Testis (tissue), 3 donors: ENCODE measurements around the gene NFIA. TPM values are rescaled to one million over a fixed set of nuclear protein-coding genes. Genes with fewer than 3 reads are reported as not detected.

ENCODE experiments used
- DNase-seq: peaks from one replicate; pipeline ENCODE4 v3.0.0-alpha.2; 2019
- H3K27ac ChIP-seq, 2 donors: fragments of 200-600 bp; sonication (generic); one replicate each; pipeline ENCODE4 v1.5.1; 2019
- H3K27me3 ChIP-seq: fragments of 200-600 bp; sonication (generic); one replicate; pipeline ENCODE4 v1.5.1; 2019
- H3K36me3 ChIP-seq: fragments of 200-600 bp; sonication (generic); one replicate; pipeline ENCODE4 v1.5.1; 2017; ENCODE audit warnings: low read depth; ENCODE audit errors: missing control alignments
- H3K4me1 ChIP-seq: fragments of 200-600 bp; sonication (generic); one replicate; pipeline ENCODE4 v1.5.1; 2019
- H3K4me3 ChIP-seq, 2 donors: fragments of 200-600 bp; sonication (generic); one replicate each; pipeline ENCODE4 v1.5.1; 2017 to 2019
- H3K9me3 ChIP-seq: fragments of 200-600 bp; sonication (generic); one replicate; pipeline ENCODE4 v1.5.1; 2017
- POLR2A ChIP-seq: fragments of 450-650 bp; IDR thresholded peaks from one replicate; pipeline ENCODE4 v1.6.1; 2017; ENCODE audit warnings: antibody characterized with exemption, mild to moderate bottlenecking, moderate library complexity
- whole genome bisulfite sequencing, 2 donors: methylation state at CpG; one replicate each; pipeline ENCODE4 v1.1.5; 2018; 5-methylcytosine and 5-hydroxymethylcytosine counted together
- intact Hi-C: fragments of 100-400 bp; cut with DNase I; formaldehyde crosslinking; loops from one replicate; pipeline ENCODE4 v1.15.1; 2023; ENCODE audit warnings: low total_unique reads
- polyA plus RNA-seq: library from polyadenylated mRNA; stranded (reverse); fragments of 350-450 nt; fragmentation: Illumina TruSeq; extraction: RNeasy Lipid Tissue Mini Kit (QIAGEN cat#74804); gene quantifications from one replicate; pipeline ENCODE4 v1.2.3, GENCODE V29; 2014; ENCODE audit warnings: low read depth, low replicate concordance; ENCODE audit not compliant: insufficient read depth
- total RNA-seq, 2 donors: library from RNA; depleted of rRNA; stranded (reverse); fragments of >200 nt; gene quantifications; one replicate each; pipeline ENCODE4 v1.2.3, GENCODE V29; 2016
- TF ChIP-seq, protein P1 (sequence below), 3 experiments: fragments of 450-650 bp in 2 of 3; fragments of 200-600 bp in 1 of 3; sonication (generic) in 1 of 3; IDR thresholded peaks; one replicate each; pipeline ENCODE4 v1.5.1; 2016 to 2019; ENCODE audit warnings: antibody characterized with exemption in 3 of 3, mild to moderate bottlenecking in 2 of 3, moderate library complexity in 1 of 3

The NFIA gene
- total and polyA plus RNA-seq, 3 donors from 2014 or later: 11.6 to 78.9 (median 53.5) TPM

DNA sequence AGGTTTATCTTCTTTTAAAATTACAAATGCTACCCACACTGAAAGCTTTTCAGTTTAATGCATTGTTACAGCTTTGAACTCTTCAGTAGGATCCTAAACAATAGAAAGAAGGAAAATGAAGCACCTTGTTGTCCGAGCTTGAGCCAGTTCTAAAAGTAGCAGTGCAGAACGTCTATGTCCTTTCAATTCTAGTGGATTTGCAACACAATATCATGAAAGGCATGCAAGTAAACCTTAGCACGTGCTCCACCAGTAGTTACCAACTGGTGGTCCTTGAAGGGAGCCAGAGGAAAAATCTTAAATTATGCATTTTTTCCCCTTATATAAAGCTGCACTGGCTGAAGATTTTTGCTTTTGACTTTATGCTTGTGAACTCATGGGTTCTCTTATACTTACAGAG lies 208.2 kb downstream of the NFIA start:
- Histone ChIP-seq H3K4me3 (no peak overlapping the region), H3K4me1 (peaks cover 13% of the 10 kb centered on the region), H3K27ac (no peak overlapping the region), H3K9me3 (no peaks in the 10 kb centered on the region), H3K27me3 (no peaks in the 10 kb centered on the region), H3K36me3 (no peaks in the 10 kb centered on the region)
- intact Hi-C loops: no loop called here
- 35 to 45% methylated on average over 3 of the region's 3 CpGs for WGBS, 2 donors
- DNase-seq: no peak
- no peak for TF ChIP-seq POLR2A
- TF ChIP-seq, protein P1, sequence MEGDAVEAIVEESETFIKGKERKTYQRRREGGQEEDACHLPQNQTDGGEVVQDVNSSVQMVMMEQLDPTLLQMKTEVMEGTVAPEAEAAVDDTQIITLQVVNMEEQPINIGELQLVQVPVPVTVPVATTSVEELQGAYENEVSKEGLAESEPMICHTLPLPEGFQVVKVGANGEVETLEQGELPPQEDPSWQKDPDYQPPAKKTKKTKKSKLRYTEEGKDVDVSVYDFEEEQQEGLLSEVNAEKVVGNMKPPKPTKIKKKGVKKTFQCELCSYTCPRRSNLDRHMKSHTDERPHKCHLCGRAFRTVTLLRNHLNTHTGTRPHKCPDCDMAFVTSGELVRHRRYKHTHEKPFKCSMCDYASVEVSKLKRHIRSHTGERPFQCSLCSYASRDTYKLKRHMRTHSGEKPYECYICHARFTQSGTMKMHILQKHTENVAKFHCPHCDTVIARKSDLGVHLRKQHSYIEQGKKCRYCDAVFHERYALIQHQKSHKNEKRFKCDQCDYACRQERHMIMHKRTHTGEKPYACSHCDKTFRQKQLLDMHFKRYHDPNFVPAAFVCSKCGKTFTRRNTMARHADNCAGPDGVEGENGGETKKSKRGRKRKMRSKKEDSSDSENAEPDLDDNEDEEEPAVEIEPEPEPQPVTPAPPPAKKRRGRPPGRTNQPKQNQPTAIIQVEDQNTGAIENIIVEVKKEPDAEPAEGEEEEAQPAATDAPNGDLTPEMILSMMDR (IDR thresholded peaks at IDR 0.05): no peak

- no peak for DNase-seq
- no peaks in the 10 kb centered on the region for H3K9me3 ChIP-seq
Observed at GRCh38 chr1:61293197-61293596, 210.8 kb downstream of the NFIA start.

GRCh38 chr1:61293986-61294504 lies 211.7 kb downstream of the NFIA start:
- WGBS, 2 donors: 77 to 88% methylated on average over 2 of the region's 2 CpGs
- intact Hi-C loops: no loop called here
- H3K4me3 ChIP-seq: no peak overlapping the region
- no peaks in the 10 kb centered on the region for H3K9me3 ChIP-seq
- H3K4me1 ChIP-seq: peaks cover 13% of the 10 kb centered on the region
- DNase-seq: no peak
- no peak for TF ChIP-seq POLR2A
- TF ChIP-seq, protein P1 (IDR thresholded peaks at IDR 0.05): no peak
- no peaks in the 10 kb centered on the region for H3K27me3 ChIP-seq
- no peaks in the 10 kb centered on the region for H3K36me3 ChIP-seq
- H3K27ac ChIP-seq: no peak overlapping the region

More at GRCh38 chr1:61293197-61293596, 210.8 kb downstream of the NFIA start:
- no peak for TF ChIP-seq POLR2A
- TF ChIP-seq, protein P1 (IDR thresholded peaks at IDR 0.05): no peak
- peaks cover 13% of the 10 kb centered on the region for H3K4me1 ChIP-seq
- H3K4me3 ChIP-seq: no peak overlapping the region
- WGBS, 2 donors: 77 to 88% methylated on average over 2 of the region's 2 CpGs
- no peaks in the 10 kb centered on the region for H3K36me3 ChIP-seq
- no peak overlapping the region for H3K27ac ChIP-seq
- no peaks in the 10 kb centered on the region for H3K27me3 ChIP-seq
- intact Hi-C loops: no loop called here

DNA sequence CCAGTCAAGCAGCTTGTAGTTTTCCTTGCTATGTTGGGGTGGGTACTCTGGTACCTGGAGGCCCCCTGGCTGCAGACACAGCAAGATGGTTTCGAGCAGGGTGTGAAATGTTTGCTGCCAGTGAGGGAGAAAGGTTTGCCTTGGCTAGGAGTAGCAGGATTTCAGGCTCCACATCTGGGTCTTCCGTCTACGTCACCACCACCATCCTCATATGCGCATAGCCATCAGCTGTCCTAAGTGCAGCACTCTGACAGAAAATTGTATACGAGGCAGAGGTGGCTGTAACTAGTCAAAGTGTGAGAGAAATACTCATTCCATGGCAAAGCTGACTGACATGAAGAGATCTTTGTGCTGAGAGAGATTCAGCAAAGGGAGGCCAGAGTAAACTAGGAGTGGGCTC lies 212.6 kb downstream of the NFIA start:
- Histone ChIP-seq H3K27ac (no peak overlapping the region), H3K9me3 (no peaks in the 10 kb centered on the region), H3K36me3 (no peaks in the 10 kb centered on the region), H3K4me3 (no peak overlapping the region), H3K27me3 (no peaks in the 10 kb centered on the region), H3K4me1 (peaks cover 17% of the 10 kb centered on the region)
- intact Hi-C loops: no loop called here
- WGBS, 2 donors: 92 to 99% methylated on average over 5 of the region's 5 CpGs
- DNase-seq: no peak
- no peak for TF ChIP-seq POLR2A

GRCh38 chr1:61295818-61296537 lies 213.6 kb downstream of the NFIA start:
- no peaks in the 10 kb centered on the region for H3K36me3 ChIP-seq
- whole genome bisulfite sequencing, 2 donors: 74 to 77% methylated on average over 2 of the region's 2 CpGs
- H3K4me3 ChIP-seq: no peak overlapping the region
- TF ChIP-seq, protein P1 (IDR thresholded peaks at IDR 0.05): no peak
- no peak for TF ChIP-seq POLR2A
- peaks cover 7% of the 10 kb centered on the region for H3K4me1 ChIP-seq
- no peaks in the 10 kb centered on the region for H3K27me3 ChIP-seq
- DNase-seq: no peak
- H3K9me3 ChIP-seq: no peaks in the 10 kb centered on the region
- H3K27ac ChIP-seq: no peak overlapping the region
- intact Hi-C loops: no loop called here
